NB4 (cell line): ENCODE data around the gene SMIM8.

Experiments used
- DNase-seq: peaks from one replicate; pipeline ENCODE4 v3.0.0; 2010; ENCODE audit warnings: low read depth
- H3K4me3 ChIP-seq: one replicate; pipeline ENCODE4 v1.5.1; 2011; ENCODE audit warnings: mild to moderate bottlenecking, low read depth, low read length, moderate library complexity
- MYC ChIP-seq: IDR thresholded peaks from 2 replicates; pipeline ENCODE4 v1.6.1; 2011; ENCODE audit warnings: low read depth, low read length
- POLR2A ChIP-seq: IDR thresholded peaks from 2 replicates; pipeline ENCODE4 v1.6.1; 2011; ENCODE audit warnings: mild to moderate bottlenecking; ENCODE audit not compliant: insufficient read length; ENCODE audit errors: extremely low read depth
- TF ChIP-seq, protein P1 (sequence below): IDR thresholded peaks from one replicate; pipeline ENCODE4 v1.5.1; 2012; ENCODE audit warnings: low read depth, low read length
- TF ChIP-seq, protein P2 (sequence below): IDR thresholded peaks from 2 replicates; pipeline ENCODE4 v1.6.1; 2011; ENCODE audit warnings: low read depth, low read length

The SMIM8 gene

DNA sequence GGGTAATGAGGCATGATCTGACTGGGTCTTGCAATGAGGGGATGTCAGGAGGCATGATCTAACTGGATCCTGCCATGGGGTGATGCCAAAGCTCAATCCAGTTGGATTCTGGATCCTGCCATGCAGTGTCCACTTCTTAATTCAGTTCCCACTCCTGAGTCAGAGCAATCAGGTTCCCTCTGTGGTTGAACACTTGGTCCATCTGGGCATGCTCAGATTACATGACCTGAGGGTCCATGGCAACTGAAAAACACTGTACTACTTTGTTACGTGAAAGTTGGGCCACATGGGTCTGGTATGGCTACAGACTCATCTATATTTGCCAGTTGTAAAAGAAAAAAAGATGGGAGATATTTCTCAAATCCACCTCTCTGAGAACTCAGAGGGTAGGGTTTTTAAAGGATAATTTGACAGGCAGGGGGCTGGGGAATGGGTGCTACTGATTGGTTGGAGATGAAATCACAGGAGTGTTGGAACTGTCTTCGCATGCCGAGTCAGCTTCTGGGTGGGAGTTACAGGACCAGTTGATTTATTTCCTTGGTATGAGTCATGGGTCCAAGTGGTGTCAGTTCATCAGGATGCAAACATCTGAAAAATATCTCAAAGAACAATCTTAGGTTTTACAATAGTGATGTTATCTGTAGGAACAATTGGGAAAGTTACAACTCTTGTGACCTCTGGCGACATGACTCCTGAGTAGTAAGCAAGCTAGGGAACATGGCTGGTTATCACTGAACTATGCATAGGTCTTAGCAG lies 43.9 kb downstream of the SMIM8 start:
- no peak for DNase-seq
- H3K4me3 ChIP-seq = no peak overlapping the region
- no peak for TF ChIP-seq MYC
- TF ChIP-seq, protein P1, sequence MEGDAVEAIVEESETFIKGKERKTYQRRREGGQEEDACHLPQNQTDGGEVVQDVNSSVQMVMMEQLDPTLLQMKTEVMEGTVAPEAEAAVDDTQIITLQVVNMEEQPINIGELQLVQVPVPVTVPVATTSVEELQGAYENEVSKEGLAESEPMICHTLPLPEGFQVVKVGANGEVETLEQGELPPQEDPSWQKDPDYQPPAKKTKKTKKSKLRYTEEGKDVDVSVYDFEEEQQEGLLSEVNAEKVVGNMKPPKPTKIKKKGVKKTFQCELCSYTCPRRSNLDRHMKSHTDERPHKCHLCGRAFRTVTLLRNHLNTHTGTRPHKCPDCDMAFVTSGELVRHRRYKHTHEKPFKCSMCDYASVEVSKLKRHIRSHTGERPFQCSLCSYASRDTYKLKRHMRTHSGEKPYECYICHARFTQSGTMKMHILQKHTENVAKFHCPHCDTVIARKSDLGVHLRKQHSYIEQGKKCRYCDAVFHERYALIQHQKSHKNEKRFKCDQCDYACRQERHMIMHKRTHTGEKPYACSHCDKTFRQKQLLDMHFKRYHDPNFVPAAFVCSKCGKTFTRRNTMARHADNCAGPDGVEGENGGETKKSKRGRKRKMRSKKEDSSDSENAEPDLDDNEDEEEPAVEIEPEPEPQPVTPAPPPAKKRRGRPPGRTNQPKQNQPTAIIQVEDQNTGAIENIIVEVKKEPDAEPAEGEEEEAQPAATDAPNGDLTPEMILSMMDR = no peak
- TF ChIP-seq, protein P2, sequence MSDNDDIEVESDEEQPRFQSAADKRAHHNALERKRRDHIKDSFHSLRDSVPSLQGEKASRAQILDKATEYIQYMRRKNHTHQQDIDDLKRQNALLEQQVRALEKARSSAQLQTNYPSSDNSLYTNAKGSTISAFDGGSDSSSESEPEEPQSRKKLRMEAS = no peak
- TF ChIP-seq POLR2A = no peak

DNA sequence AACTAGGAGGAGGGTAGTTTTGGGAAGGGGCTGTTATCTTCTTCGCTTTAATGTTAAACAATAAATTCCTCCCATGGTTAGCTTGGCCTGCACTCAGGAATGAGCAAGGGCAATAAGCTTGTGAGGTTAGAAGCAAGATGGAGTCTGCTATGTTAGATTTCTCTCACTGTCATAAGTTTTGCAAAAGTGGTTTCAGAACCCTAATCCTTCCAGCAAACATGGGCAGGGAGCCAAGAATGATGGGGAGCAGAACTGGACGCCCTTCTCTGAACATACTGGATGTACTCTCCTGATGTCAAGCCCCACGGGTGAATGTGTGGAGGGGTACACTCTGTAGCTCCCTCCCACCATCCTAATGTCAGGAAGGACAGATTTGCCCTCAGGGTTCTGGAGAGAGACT lies 44.5 kb downstream of the SMIM8 start:
- no peak overlapping the region for H3K4me3 ChIP-seq
- TF ChIP-seq, protein P1 = no peak
- TF ChIP-seq, protein P2 = no peak
- TF ChIP-seq MYC (no peak), POLR2A (no peak)
- DNase-seq = no peak

DNA sequence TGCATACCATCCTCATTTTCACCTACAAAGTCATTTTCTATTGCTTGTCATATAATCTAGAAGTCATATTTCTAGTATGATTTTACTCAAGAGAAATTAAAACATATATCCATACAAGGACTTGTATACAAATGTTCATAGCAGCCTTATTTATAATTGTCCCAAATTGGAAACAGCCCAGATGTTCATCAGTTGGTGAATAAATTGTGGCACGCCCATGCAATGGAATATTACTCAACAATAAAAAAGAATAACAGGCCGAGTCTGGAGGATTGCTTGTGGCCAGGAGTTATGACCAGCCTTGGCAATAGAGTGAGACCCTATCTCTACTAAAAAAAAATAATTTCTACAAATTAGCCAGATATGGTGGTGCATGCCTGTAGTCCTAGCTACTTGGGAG lies 51.0 kb downstream of the SMIM8 start:
- no peak overlapping the region for H3K4me3 ChIP-seq
- no peak for TF ChIP-seq POLR2A
- TF ChIP-seq, protein P1 = no peak
- no peak for TF ChIP-seq MYC
- TF ChIP-seq, protein P2 = no peak
- DNase-seq = no peak

DNA sequence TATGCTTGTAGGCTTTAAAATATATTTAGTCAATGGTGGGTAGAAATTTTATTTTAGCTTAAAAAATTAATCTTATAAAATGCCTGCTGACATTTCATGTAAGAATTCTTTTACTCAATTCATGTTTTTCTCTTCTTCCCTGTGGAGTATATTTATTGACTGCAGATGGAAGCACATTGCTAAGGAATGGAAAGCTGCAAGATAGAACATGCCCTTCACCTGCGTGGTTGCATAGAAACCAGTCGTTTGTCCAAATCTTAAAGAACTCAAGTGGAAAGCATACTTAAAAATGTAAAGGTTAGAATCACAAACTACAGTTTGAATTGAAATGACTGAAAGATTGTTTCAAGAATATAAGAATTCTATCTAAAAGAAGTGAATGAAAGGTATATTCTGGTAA lies 52.9 kb downstream of the SMIM8 start:
- DNase-seq = no peak

DNA sequence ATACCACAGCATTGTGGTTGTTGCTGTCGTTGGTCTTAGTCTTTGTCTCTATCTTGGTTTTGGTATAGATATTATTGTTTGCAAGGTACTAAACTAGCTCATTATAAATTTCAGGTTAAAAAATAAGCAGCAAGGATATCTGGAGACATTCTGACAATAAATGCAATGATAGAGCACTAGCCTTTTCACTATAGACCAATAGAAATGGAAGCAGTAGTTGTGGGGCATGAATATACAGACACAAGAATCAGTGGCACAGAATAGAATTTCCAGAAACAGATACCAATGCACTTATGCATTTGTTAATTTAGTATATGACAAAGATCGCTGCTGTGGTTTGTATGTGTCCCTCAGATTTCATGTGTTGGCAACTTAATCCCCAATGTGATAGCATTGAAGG lies 54.3 kb downstream of the SMIM8 start:
- no peak for DNase-seq
- H3K4me3 ChIP-seq = no peak overlapping the region
- TF ChIP-seq, protein P2 = no peak
- no peak for TF ChIP-seq POLR2A
- TF ChIP-seq, protein P1 = no peak
- TF ChIP-seq MYC = no peak

More for the DNA sequence above, 52.9 kb downstream of the SMIM8 start:
- TF ChIP-seq POLR2A = no peak
- TF ChIP-seq, protein P2 = no peak
- TF ChIP-seq MYC = no peak
- TF ChIP-seq, protein P1 = no peak
- no peak overlapping the region for H3K4me3 ChIP-seq

DNA sequence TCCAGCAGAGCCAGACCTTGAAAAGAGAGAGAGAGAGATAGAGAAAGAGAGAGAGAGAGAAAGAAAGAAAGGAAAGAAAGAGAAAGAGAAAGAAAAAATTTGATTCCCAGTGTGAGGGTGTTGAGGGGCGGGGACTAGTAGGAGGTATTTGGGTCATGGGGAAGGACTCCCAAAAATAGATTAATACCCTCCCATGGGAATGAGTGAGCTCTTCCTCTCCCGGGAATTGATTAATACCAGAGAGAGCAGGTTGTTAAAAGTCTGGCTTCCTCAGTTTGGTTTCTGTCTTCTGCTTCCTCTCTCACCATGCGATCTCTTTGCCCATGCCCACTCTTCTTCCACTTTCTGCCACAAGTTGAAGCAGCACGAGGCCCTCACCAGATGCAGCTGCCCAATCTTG lies 56.6 kb downstream of the SMIM8 start:
- TF ChIP-seq, protein P1 = no peak
- peak; percentile 30 for DNase-seq
- H3K4me3 ChIP-seq = no peak overlapping the region
